HG02852 (cell line): ENCODE measurements around the gene DEFB131A.
"Not testable (repeated sequence)": the region's sequence is repeated elsewhere in the genome, so short reads cannot be mapped to it uniquely, and the experiment has no call there.

Experiments
- ATAC-seq: cut with Tn5 transposase; IDR thresholded peaks from one replicate; pipeline ENCODE4 v1.9.1; 2021; ENCODE audit warnings: mild to moderate bottlenecking, moderate library complexity; ENCODE audit not compliant: unreplicated experiment

DEFB131A gene

GRCh38 chr4:9444114-9444513 is at the start of gene DEFB131A:
Gene DEFB131A (plus strand): TSS chr4:9444414. CDS start chr4:9444534, 120 bp downstream.
- ATAC-seq = not testable (repeated sequence)

- ATAC-seq = not testable (repeated sequence)
Observed at GRCh38 chr4:9405774-9406173, 38.4 kb upstream of the DEFB131A start.

- not testable (repeated sequence) for ATAC-seq
Observed at GRCh38 chr4:9406491-9406890, 37.7 kb upstream of the DEFB131A start.

GRCh38 chr4:9409793-9410192 is 34.4 kb upstream of the DEFB131A start:
- no peak for ATAC-seq

- ATAC-seq = not testable (repeated sequence)
Observed at GRCh38 chr4:9421884-9422455, 22.2 kb upstream of the DEFB131A start.

- ATAC-seq = not testable (repeated sequence)
Observed at GRCh38 chr4:9425916-9426315, 18.3 kb upstream of the DEFB131A start.

- not testable (repeated sequence) for ATAC-seq
Observed at GRCh38 chr4:9430061-9430460, 14.2 kb upstream of the DEFB131A start.

GRCh38 chr4:9433320-9433719 is 10.9 kb upstream of the DEFB131A start:
- ATAC-seq = not testable (repeated sequence)

- ATAC-seq = not testable (repeated sequence)
Observed at GRCh38 chr4:9436728-9437127, 7.5 kb upstream of the DEFB131A start.

GRCh38 chr4:9442355-9442754 is 1.9 kb upstream of the DEFB131A start:
- not testable (repeated sequence) for ATAC-seq

- not testable (repeated sequence) for ATAC-seq
Observed at GRCh38 chr4:9444681-9445080, 467 bp downstream of the DEFB131A start.

- ATAC-seq = not testable (repeated sequence)
Observed at GRCh38 chr4:9452251-9452650, 8.0 kb downstream of the DEFB131A start.

GRCh38 chr4:9454284-9454683 is 10.1 kb downstream of the DEFB131A start:
- ATAC-seq = not testable (repeated sequence)

- ATAC-seq = not testable (repeated sequence)
Observed at GRCh38 chr4:9455046-9455445, 10.8 kb downstream of the DEFB131A start.

GRCh38 chr4:9479466-9479865 is 35.3 kb downstream of the DEFB131A start:
- ATAC-seq = not testable (repeated sequence)

GRCh38 chr4:9480066-9480465 is 35.9 kb downstream of the DEFB131A start:
- not testable (repeated sequence) for ATAC-seq

GRCh38 chr4:9482871-9483270 is 38.7 kb downstream of the DEFB131A start:
- ATAC-seq = not testable (repeated sequence)

GRCh38 chr4:9483682-9484081 is 39.5 kb downstream of the DEFB131A start:
- not testable (repeated sequence) for ATAC-seq

GRCh38 chr4:9486880-9487279 is 42.7 kb downstream of the DEFB131A start:
- not testable (repeated sequence) for ATAC-seq

GRCh38 chr4:9488796-9489195 is 44.6 kb downstream of the DEFB131A start:
- not testable (repeated sequence) for ATAC-seq

- ATAC-seq = not testable (repeated sequence)
Observed at GRCh38 chr4:9490496-9490895, 46.3 kb downstream of the DEFB131A start.

GRCh38 chr4:9490986-9491385 is 46.8 kb downstream of the DEFB131A start:
- ATAC-seq = not testable (repeated sequence)

GRCh38 chr4:9493589-9493988 is 49.4 kb downstream of the DEFB131A start:
- ATAC-seq = not testable (repeated sequence)
